ENCODE measurements around the gene TACR3.
"Not testable (repeated sequence)": the region's sequence is repeated elsewhere in the genome, so short reads cannot be mapped to it uniquely, and the experiment has no call there.

The TACR3 gene

GRCh38 chr4:103719830-103720207 is at the start of gene TACR3:
Gene TACR3, minus strand, starts transcription at chr4:103719985. Its CDS starts 310 bp downstream, at chr4:103719675.
- no peak for DNase-seq (ENCODE audit: low read depth, low spot score)
- TF ChIP-seq CTCF (IDR thresholded peaks at IDR 0.05; ENCODE audit: insufficient read depth, low read length, missing control alignments) = no peak
- POLR2A ChIA-PET = no interaction called here
- H3K4me3 ChIP-seq (ENCODE audit: low read depth, low read length) = no peak within 1 kb of the TSS
- CTCF ChIA-PET = no interaction called here

- no peak overlapping the region for H3K4me3 ChIP-seq (ENCODE audit: low read depth, low read length)
- POLR2A ChIA-PET = no interaction called here
- DNase-seq (ENCODE audit: low read depth, low spot score) = no peak
- TF ChIP-seq CTCF (IDR thresholded peaks at IDR 0.05; ENCODE audit: insufficient read depth, low read length, missing control alignments) = no peak
- CTCF ChIA-PET = no interaction called here
These were observed 37.8 kb upstream of the TACR3 start for GRCh38 chr4:103757631-103758030.

- POLR2A ChIA-PET = no interaction called here
- CTCF ChIA-PET = no interaction called here
- no peak for DNase-seq (ENCODE audit: low read depth, low spot score)
- H3K4me3 ChIP-seq (ENCODE audit: low read depth, low read length) = no peak overlapping the region
- no peak for TF ChIP-seq CTCF (IDR thresholded peaks at IDR 0.05; ENCODE audit: insufficient read depth, low read length, missing control alignments)
These were observed 37.0 kb upstream of the TACR3 start for GRCh38 chr4:103756741-103757140.

GRCh38 chr4:103754844-103755243 is 35.1 kb upstream of the TACR3 start:
- ChIA-PET CTCF (no interaction called here), POLR2A (no interaction called here)
- TF ChIP-seq CTCF (IDR thresholded peaks at IDR 0.05; ENCODE audit: insufficient read depth, low read length, missing control alignments) = no peak
- H3K4me3 ChIP-seq (ENCODE audit: low read depth, low read length) = no peak overlapping the region
- no peak for DNase-seq (ENCODE audit: low read depth, low spot score)

- TF ChIP-seq CTCF (IDR thresholded peaks at IDR 0.05; ENCODE audit: insufficient read depth, low read length, missing control alignments) = no peak
- ChIA-PET CTCF (no interaction called here), POLR2A (no interaction called here)
- no peak for DNase-seq (ENCODE audit: low read depth, low spot score)
- no peak overlapping the region for H3K4me3 ChIP-seq (ENCODE audit: low read depth, low read length)
These were observed 34.3 kb upstream of the TACR3 start for GRCh38 chr4:103753868-103754653.

GRCh38 chr4:103723150-103723549 is 3.4 kb upstream of the TACR3 start:
- POLR2A ChIA-PET; CTCF ChIA-PET; H3K4me3 ChIP-seq (ENCODE audit: low read depth, low read length); DNase-seq (ENCODE audit: low read depth, low spot score): not testable (repeated sequence)

- no peak for TF ChIP-seq CTCF (IDR thresholded peaks at IDR 0.05; ENCODE audit: insufficient read depth, low read length, missing control alignments)
- POLR2A ChIA-PET = no interaction called here
- CTCF ChIA-PET = no interaction called here
- DNase-seq (ENCODE audit: low read depth, low spot score) = no peak
- no peak overlapping the region for H3K4me3 ChIP-seq (ENCODE audit: low read depth, low read length)
These were observed 1.5 kb upstream of the TACR3 start for GRCh38 chr4:103721251-103721650.
